Sigmoid colon (tissue), 7 donors: ENCODE results near the gene SSU72. TPM values are rescaled to one million over a fixed set of nuclear protein-coding genes. Genes with fewer than 3 reads are reported as not detected.
"Not testable (repeated sequence)": the region's sequence is repeated elsewhere in the genome, so short reads cannot be mapped to it uniquely, and the experiment has no call there.

Experiments used
- DNase-seq: peaks from one replicate; pipeline ENCODE4 v3.0.0-alpha.2; 2019
- H3K27ac ChIP-seq, 4 donors: fragments of 200-600 bp; sonication (generic); one replicate each; pipeline ENCODE4 v1.5.1; 2016 to 2019; ENCODE audit warnings: mild to moderate bottlenecking in 1 of 4
- H3K27me3 ChIP-seq, 3 donors: fragments of 200-600 bp; sonication (generic); one replicate each; pipeline ENCODE4 v1.5.1; 2019; ENCODE audit warnings: mild to moderate bottlenecking in 1 of 3
- H3K36me3 ChIP-seq, 4 donors: fragments of 200-600 bp; sonication (generic); one replicate each; pipeline ENCODE4 v1.5.1; 2016 to 2019
- H3K4me1 ChIP-seq, 4 donors: fragments of 200-600 bp; sonication (generic); one replicate each; pipeline ENCODE4 v1.5.1; 2017 to 2019
- H3K4me3 ChIP-seq, 4 donors: fragments of 200-600 bp; sonication (generic); one replicate each; pipeline ENCODE4 v1.5.1; 2017 to 2019; ENCODE audit warnings: mild to moderate bottlenecking in 2 of 4, moderate library complexity in 1 of 4
- H3K9me3 ChIP-seq, 4 donors: fragments of 200-600 bp in 3 of 4; sonication (generic) in 3 of 4; one replicate each; pipeline versions ENCODE4 v1.5.1 to v1.6.1; 2013 to 2019
- EP300 ChIP-seq, 4 donors: sonication (generic); formaldehyde crosslinking; IDR thresholded peaks; one replicate each; pipeline ENCODE4 v1.6.1; 2017; ENCODE audit warnings: antibody characterized with exemption in 4 of 4
- POLR2A ChIP-seq, 2 donors: fragments of 450-650 bp; IDR thresholded peaks; one replicate each; pipeline ENCODE4 v1.6.1; 2016; ENCODE audit warnings: antibody characterized with exemption in 2 of 2, mild to moderate bottlenecking in 2 of 2, moderate library complexity in 2 of 2
- POLR2AphosphoS5 ChIP-seq, 4 donors: sonication (generic); formaldehyde crosslinking; IDR thresholded peaks; one replicate each; pipeline ENCODE4 v1.6.1; 2017; ENCODE audit warnings: antibody characterized with exemption in 4 of 4
- WGBS, 2 donors: extraction: QIAGEN DNeasy Blood & Tissue Kit; methylation state at CpG; one replicate each; pipeline ENCODE4 v1.1.7; 2013; 5-methylcytosine and 5-hydroxymethylcytosine counted together
- intact Hi-C: fragments of 100-400 bp; cut with DNase I; formaldehyde crosslinking; loops from one replicate; pipeline ENCODE4 v1.15.1; 2023
- polyA plus RNA-seq, 3 donors: library from polyadenylated mRNA; stranded (reverse); fragments of 200-250 nt; gene quantifications; one replicate each; pipeline ENCODE4 v1.2.3, GENCODE V29; 2013
- total RNA-seq, 4 donors: library from RNA; depleted of rRNA; stranded (reverse); fragments of >200 nt; gene quantifications; one replicate each; pipeline ENCODE4 v1.1.0, GENCODE V29; 2016
- TF ChIP-seq, protein P1 (sequence below), 4 experiments: fragments of 450-650 bp in 3 of 4; fragments of 200-600 bp in 1 of 4; IDR thresholded peaks; one replicate each; pipeline ENCODE4 v1.5.1; 2016 to 2019; ENCODE audit warnings: antibody characterized with exemption in 4 of 4, mild to moderate bottlenecking in 3 of 4, moderate library complexity in 2 of 4
- donor health status: healthy with polysubstance abuse.
- donor health status: Bipolar disorder and iron deficiency.
- donor health status: healthy.

SSU72 gene
- total and polyA plus RNA-seq, 7 donors, result 98.9 to 165 (median 119) TPM

DNA sequence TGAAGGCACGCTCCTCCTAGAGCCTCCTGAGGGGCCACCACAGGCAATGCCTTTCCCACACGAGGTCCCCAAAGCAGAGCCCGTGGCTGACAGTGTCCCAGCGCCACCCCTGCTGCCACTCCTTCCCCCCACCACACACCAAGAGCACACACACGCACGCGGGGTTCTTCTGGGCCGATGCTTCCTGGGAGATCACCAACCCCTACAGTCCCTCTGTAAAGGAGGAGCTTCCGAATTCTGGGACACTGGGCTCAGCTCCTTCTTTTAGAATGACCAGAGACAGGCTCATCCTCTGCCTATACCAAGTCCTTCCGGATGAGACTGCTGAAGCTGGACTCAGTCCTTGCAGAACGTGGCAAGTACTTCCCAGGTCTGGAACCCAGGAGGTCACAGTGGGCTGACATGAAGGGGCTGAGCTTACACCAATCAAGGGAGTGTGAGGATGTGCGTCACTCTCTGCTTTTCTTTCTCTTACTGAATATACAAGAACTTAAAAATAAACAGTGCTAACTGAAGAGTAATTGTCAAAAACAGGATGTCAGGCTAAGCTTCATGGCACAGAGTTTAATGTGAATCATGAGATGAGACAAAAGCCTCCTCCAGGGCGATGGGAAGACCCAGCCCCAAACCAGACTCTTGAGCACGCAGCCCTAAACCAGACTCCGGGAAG is 12.7 kb downstream of the SSU72 start:
- H3K4me1 ChIP-seq, result peaks cover 0 to 4% (median under 1%) of the 10 kb centered on the region in 4 donors
- H3K4me3 ChIP-seq, result no peak overlapping the region
- intact Hi-C loops, result no loop called here
- peaks cover 21 to 52% (median 40%) of the 10 kb centered on the region in 4 donors for H3K36me3 ChIP-seq
- H3K27ac ChIP-seq, result no peak overlapping the region
- 94 to 95% methylated on average over 15 of the region's 15 CpGs for WGBS, 2 donors
- no peaks in the 10 kb centered on the region for H3K9me3 ChIP-seq
- DNase-seq, result no peak
- H3K27me3 ChIP-seq, result no peaks in the 10 kb centered on the region
- no peak for TF ChIP-seq POLR2AphosphoS5 (IDR thresholded peaks at IDR 0.05)
- no peak for TF ChIP-seq POLR2A (IDR thresholded peaks at IDR 0.05)
- TF ChIP-seq, protein P1, sequence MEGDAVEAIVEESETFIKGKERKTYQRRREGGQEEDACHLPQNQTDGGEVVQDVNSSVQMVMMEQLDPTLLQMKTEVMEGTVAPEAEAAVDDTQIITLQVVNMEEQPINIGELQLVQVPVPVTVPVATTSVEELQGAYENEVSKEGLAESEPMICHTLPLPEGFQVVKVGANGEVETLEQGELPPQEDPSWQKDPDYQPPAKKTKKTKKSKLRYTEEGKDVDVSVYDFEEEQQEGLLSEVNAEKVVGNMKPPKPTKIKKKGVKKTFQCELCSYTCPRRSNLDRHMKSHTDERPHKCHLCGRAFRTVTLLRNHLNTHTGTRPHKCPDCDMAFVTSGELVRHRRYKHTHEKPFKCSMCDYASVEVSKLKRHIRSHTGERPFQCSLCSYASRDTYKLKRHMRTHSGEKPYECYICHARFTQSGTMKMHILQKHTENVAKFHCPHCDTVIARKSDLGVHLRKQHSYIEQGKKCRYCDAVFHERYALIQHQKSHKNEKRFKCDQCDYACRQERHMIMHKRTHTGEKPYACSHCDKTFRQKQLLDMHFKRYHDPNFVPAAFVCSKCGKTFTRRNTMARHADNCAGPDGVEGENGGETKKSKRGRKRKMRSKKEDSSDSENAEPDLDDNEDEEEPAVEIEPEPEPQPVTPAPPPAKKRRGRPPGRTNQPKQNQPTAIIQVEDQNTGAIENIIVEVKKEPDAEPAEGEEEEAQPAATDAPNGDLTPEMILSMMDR (IDR thresholded peaks at IDR 0.05), result no peak
- TF ChIP-seq EP300 (IDR thresholded peaks at IDR 0.05), result no peak

GRCh38 chr1:1560178-1560577 is 14.5 kb downstream of the SSU72 start:
- Histone ChIP-seq H3K27me3 (no peaks in the 10 kb centered on the region), H3K9me3 (no peaks in the 10 kb centered on the region), H3K27ac (no peak overlapping the region), H3K36me3 (peaks cover 21 to 52% (median 36%) of the 10 kb centered on the region in 4 donors), H3K4me3 (no peak overlapping the region), H3K4me1 (no peaks in the 10 kb centered on the region)
- intact Hi-C loops, result no loop called here
- no peak for DNase-seq
- TF ChIP-seq, protein P1 (IDR thresholded peaks at IDR 0.05), result no peak
- no peak for TF ChIP-seq POLR2A (IDR thresholded peaks at IDR 0.05)
- TF ChIP-seq EP300 (IDR thresholded peaks at IDR 0.05), result no peak
- no peak for TF ChIP-seq POLR2AphosphoS5 (IDR thresholded peaks at IDR 0.05)
- WGBS, 2 donors, result 91 to 92% methylated on average over 9 of the region's 9 CpGs

- H3K27ac ChIP-seq, result no peak overlapping the region
- H3K27me3 ChIP-seq, result no peaks in the 10 kb centered on the region
- H3K4me1 ChIP-seq, result peaks cover 0 to 7% (median 3%) of the 10 kb centered on the region in 4 donors
- WGBS, 2 donors, result 87 to 90% methylated on average over 17 of the region's 17 CpGs
- no peaks in the 10 kb centered on the region for H3K9me3 ChIP-seq
- intact Hi-C loops, result no loop called here
- no peak overlapping the region for H3K4me3 ChIP-seq
- H3K36me3 ChIP-seq, result peaks cover 16 to 42% (median 29%) of the 10 kb centered on the region in 4 donors
- TF ChIP-seq POLR2AphosphoS5 (IDR thresholded peaks at IDR 0.05) (no peak), EP300 (IDR thresholded peaks at IDR 0.05) (no peak), POLR2A (IDR thresholded peaks at IDR 0.05) (no peak)
- TF ChIP-seq, protein P1 (IDR thresholded peaks at IDR 0.05), result no peak
- no peak for DNase-seq
Measured at GRCh38 chr1:1559066-1559465, 15.6 kb downstream of the SSU72 start.

DNA sequence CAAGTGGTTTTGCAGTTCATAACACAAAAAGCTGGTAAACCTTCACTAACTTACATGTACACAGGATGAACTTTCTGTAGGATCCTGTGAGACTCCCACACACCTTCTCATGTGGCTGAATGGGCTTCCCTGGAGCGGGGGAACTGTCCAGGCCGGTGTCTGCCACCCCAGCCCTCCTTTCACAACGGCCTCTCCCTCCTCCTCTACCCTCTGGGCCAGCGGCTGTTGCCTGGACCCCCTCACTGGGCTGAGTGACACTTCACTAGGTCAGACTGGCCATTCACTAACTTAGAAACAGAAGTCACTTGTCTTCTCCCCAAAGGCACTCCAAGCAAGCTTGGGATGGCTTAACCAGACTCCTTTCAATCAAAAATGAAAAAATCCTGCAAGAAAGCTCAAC is 16.1 kb downstream of the SSU72 start:
- H3K36me3 ChIP-seq, result peaks cover 11 to 38% (median 26%) of the 10 kb centered on the region in 4 donors
- H3K4me1 ChIP-seq, result peaks cover 0 to 7% (median 3%) of the 10 kb centered on the region in 4 donors
- no peak overlapping the region for H3K4me3 ChIP-seq
- WGBS, 2 donors, result 71 to 74% methylated on average over 4 of the region's 4 CpGs
- no peak for TF ChIP-seq POLR2A (IDR thresholded peaks at IDR 0.05)
- TF ChIP-seq, protein P1 (IDR thresholded peaks at IDR 0.05), result no peak
- TF ChIP-seq EP300 (IDR thresholded peaks at IDR 0.05), result no peak
- TF ChIP-seq POLR2AphosphoS5 (IDR thresholded peaks at IDR 0.05), result no peak
- DNase-seq, result no peak
- intact Hi-C loops, result no loop called here
- H3K27ac ChIP-seq, result no peak overlapping the region
- H3K27me3 ChIP-seq, result no peaks in the 10 kb centered on the region
- H3K9me3 ChIP-seq, result no peaks in the 10 kb centered on the region

GRCh38 chr1:1557688-1558087 is 17.0 kb downstream of the SSU72 start:
- intact Hi-C loops, DNase-seq, H3K9me3 ChIP-seq, H3K27ac ChIP-seq, H3K4me1 ChIP-seq, H3K4me3 ChIP-seq, H3K27me3 ChIP-seq: not testable (repeated sequence)
- 95 to 96% methylated on average over 7 of the region's 7 CpGs for WGBS, 2 donors
- H3K36me3 ChIP-seq, result peaks cover 2 to 28% (median 20%) of the 10 kb centered on the region in 4 donors

DNA sequence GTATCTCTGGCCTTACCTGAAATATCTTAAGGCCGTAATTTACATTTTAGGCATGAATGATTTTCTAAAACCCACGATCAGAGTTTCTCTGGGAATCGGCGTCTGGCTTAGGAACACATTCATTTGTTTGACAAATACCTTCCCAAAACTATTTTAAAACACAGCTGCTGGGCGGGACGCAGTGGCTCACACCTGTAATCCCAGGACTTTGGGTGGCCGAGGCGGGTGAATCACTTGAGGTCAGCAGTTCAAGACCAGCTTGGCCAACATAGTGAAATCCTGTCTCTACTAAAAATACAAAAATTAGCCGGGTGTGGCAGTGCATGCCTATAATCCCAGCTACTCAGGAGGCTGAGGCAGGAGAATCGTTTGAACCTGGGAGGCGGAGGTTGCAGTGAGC is 17.7 kb downstream of the SSU72 start:
- H3K27ac ChIP-seq, H3K9me3 ChIP-seq, H3K27me3 ChIP-seq, H3K4me3 ChIP-seq, DNase-seq, intact Hi-C loops, H3K4me1 ChIP-seq: not testable (repeated sequence)
- 91 to 93% methylated on average over 11 of the region's 11 CpGs for WGBS, 2 donors
- peaks cover 0 to 21% (median 13%) of the 10 kb centered on the region in 4 donors for H3K36me3 ChIP-seq
